GM10266 (cell line): ENCODE data around the gene HOXA11.

Experiments
- DNase-seq: peaks from one replicate; pipeline ENCODE4 v3.0.0; 2012; ENCODE audit errors: extremely low spot score
- TF ChIP-seq, protein P1 (sequence below): IDR thresholded peaks from 2 replicates; pipeline ENCODE4 v1.5.1; 2012; ENCODE audit warnings: mild to moderate bottlenecking, low read depth; ENCODE audit not compliant: control insufficient read depth, insufficient read depth; ENCODE audit errors: missing control alignments

The HOXA11 gene

DNA sequence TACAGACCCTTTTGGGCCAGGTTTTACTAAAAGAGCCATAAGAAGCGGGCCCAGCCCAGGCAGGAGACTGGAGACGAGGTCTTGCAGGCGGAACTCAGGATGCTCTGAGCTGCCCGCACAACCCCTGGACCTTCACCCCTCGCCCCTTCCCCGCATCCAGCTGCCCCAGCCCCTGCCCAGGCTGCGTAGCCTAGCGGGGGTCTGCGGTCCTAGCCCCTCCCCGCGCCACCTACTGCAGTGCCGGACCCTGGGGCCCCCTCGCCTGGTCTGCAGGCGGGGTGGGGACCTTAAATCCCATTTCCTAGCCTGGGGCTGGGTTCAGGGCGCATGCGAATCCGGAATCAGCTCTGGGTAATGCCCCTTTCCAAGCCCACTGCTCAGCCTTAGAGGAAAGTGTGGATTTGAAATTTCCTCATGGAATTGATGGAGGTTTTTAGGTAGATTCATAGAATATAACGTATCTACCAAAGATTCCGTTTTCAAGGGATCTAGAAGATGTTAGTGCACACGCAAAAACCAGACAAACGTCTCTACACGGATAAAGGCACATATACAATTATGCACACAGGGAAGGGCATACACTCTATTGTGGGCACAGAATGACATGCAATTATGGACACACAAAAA, 32.1 kb downstream of the HOXA11 start:
- TF ChIP-seq, protein P1, sequence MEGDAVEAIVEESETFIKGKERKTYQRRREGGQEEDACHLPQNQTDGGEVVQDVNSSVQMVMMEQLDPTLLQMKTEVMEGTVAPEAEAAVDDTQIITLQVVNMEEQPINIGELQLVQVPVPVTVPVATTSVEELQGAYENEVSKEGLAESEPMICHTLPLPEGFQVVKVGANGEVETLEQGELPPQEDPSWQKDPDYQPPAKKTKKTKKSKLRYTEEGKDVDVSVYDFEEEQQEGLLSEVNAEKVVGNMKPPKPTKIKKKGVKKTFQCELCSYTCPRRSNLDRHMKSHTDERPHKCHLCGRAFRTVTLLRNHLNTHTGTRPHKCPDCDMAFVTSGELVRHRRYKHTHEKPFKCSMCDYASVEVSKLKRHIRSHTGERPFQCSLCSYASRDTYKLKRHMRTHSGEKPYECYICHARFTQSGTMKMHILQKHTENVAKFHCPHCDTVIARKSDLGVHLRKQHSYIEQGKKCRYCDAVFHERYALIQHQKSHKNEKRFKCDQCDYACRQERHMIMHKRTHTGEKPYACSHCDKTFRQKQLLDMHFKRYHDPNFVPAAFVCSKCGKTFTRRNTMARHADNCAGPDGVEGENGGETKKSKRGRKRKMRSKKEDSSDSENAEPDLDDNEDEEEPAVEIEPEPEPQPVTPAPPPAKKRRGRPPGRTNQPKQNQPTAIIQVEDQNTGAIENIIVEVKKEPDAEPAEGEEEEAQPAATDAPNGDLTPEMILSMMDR, result no peak
- DNase-seq, result no peak

DNA sequence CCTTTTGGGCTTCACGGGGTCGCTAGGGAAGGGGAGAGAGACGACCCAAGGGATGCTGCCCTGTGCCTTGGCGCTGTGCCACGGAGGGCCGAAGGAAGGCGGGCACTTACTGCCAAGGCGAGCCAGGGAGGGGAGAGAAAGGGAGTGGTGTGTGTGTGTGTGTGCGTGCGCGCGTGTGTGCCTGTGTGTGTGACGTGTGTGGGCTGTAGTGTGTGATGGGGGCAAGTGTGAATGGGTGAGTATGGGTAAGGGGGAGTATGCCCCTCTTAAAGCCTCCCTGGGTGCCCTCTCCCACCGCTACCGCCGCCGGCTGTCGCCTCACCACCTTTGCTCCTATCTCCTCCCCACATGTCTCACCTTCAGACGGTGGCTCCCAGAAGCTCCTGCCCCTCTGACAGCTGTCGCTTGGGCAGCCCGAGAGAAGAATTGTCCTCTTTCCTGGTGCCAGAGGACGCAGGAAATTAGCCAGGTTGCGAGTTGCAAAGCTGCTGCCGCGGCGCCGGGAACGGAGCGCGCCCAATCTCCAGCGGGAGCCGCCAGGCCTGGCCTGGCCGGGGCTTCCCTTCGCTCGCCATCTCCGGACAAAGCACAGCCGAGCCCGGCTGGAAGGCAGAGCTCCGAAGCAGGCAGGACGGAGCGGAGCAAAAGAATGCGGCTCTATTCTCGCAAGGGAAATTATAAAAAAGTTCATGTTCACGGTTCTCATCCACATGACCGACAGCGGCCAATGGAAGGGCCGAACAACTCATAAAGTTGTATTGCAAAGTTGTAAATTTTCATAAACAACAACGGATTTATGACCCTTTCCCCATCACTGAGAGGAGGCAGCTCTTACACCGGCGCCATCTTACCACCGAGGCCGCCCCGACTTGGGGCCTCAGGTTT, 32.9 kb downstream of the HOXA11 start, which contains the start of gene HOXA3:
HOXA3 (minus strand) TSS at position 653 of the 885 bp plus-strand sequence. CDS start 41,943 bp downstream, outside the sequence.
- TF ChIP-seq, protein P1, result no peak
- no peak for DNase-seq

DNA sequence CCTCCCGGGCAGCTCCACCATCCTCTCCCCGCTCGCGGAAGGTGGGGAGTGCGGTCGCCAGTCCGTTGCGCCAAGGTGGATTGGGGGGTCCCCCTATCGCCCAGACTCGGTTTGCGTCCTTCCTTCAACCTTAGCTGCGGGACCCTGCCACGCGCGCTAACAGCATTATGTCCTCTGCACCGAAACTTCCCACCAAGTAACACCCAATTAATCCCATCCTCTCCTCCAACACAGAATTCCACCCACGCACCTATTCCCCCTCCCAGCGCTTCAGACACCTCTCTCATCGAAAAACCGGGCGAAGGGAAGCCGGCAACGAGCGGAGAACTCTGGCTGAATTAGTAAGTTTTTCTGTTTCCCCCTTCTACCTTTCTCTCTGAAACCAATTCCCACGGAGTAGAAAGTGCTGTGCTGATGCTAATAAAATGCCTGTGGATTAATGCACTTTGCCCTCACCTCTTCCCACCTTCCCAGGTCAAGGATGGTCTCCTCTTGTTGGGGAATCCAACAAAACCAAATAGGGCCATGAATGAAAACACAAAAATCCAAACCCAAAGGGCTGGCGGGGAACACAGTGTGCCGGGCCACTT, 33.6 kb downstream of the HOXA11 start:
- no peak for DNase-seq

DNA sequence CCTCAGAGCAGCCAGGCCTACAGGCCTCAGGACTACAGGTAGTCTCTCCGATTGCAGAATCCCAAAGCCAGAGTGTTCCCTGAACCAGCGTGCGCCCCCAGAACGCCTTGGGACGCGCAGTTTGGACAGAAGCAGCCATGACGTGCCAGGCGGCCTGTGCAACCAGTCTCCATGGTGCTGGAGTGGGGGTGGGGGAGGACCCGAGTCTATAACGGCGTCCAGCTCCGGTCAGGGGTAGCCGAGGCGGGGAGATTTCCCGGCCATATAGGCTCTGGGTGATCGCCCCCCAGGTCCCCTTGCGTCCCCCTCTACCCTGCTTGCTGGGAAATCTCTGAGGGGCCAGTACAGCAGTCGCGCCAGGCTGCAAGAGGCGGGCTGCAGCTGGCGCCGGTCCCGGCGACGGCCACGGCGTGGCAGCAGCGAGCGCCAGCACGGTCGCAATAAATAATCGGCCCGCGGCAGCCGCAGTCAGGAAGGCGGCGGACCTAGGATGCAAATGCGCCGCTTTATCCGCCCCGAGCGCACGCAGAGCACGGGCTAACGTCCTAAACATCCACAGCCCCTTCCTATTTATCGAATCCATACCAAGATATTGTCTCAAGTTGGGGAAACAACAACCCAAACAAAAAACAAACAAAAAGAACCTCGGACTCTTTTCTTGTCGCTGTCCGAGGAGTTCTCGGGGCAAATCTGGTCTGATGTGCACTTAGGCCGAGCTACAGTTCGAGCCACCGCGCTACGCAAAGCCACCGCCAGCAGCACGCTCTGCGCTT, 34.3 kb downstream of the HOXA11 start:
- TF ChIP-seq, protein P1, result peak; percentile 91
- DNase-seq, result peak; percentile 93

More for the DNA sequence above, 33.6 kb downstream of the HOXA11 start:
- TF ChIP-seq, protein P1, result no peak

DNA sequence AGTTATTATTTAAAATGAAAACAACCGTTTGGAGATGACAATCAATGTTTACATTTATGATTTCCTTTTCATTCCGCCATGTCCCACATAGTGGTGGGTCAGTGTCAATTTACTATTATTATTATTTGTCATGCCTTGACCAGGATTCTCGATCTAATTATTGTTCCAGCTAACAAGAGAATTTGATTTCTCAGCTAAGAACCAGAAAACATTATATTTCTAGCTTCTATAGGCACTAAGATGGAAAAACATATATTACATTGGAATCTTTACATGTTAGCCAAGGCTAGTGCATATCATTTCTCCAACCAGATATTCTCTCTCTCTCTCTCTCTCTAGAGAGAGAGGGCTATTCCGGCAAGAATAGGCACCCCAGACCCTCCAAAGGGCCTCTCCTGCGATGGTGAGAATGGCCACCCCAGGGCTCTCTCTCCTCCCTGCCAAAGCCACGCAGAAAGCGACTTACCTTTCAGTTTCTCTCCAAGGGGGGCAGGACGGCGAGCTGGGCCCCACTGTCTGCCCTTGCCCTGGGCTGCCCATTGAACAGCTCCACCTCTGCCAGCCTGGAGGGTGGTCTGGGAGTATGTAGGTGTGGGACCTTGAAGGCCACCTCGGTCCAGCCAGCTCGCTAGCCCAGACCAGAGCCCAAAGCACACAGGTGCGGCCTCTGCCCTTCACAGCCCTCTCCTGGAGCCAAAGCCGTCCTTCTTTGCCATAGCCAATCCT, 35.0 kb downstream of the HOXA11 start:
- no peak for DNase-seq

More for the DNA sequence above, 35.0 kb downstream of the HOXA11 start:
- TF ChIP-seq, protein P1, result no peak
